PC-3 (cell line): ENCODE data around the gene CHAT. TPM values are rescaled to one million over a fixed set of nuclear protein-coding genes. Genes with fewer than 3 reads are reported as not detected.

Source experiments
- ATAC-seq: fragments of 200-7000 bp; cut with Tn5 transposase; 2 replicates; pipeline ENCODE4 v1.9.1; 2020; ENCODE audit warnings: mild to moderate bottlenecking, moderate library complexity
- BruUV-seq: library from RNA; stranded (reverse); fragments of 400-500 nt; replicated peaks from 2 replicates; lab custom pipeline; 2021; lab: Mats Ljungman, UMichigan
- CTCF ChIA-PET: fragments of 300-600 bp; sonication (Branson Sonifier 250); formaldehyde crosslinking; loops from one replicate; lab custom pipeline; 2022; ENCODE audit warnings: antibody characterized with exemption; lab: Charles Lee
- POLR2A ChIA-PET: fragments of 300-600 bp; sonication (Branson Sonifier 250); formaldehyde crosslinking; loops from one replicate; lab custom pipeline; 2022; ENCODE audit warnings: antibody characterized with exemption; ENCODE audit not compliant: unreplicated experiment; lab: Charles Lee
- DNase-seq: peaks from one replicate; pipeline ENCODE4 v3.0.0-alpha.2; 2015
- H2AFZ ChIP-seq: fragments of 300-600 bp; sonication (generic); 2 replicates; pipeline ENCODE4 v1.6.0; 2016; ENCODE audit warnings: antibody characterized with exemption, low read length
- H3F3A ChIP-seq: fragments of 300-600 bp; sonication (generic); one replicate; pipeline ENCODE4 v1.6.0; 2017; ENCODE audit warnings: antibody characterized with exemption, low read length, control low read depth, mild to moderate bottlenecking; ENCODE audit not compliant: unreplicated experiment
- H3K27ac ChIP-seq: fragments of 300-600 bp; sonication (generic); 2 replicates; pipeline ENCODE4 v1.5.1; 2016; ENCODE audit warnings: mild to moderate bottlenecking, low read length
- H3K27me3 ChIP-seq: fragments of 300-600 bp; sonication (generic); 2 replicates; pipeline ENCODE4 v1.6.1; 2016; ENCODE audit warnings: low read length, mixed read lengths
- H3K36me3 ChIP-seq: fragments of 300-600 bp; sonication (generic); 2 replicates; pipeline ENCODE4 v1.6.1; 2016; ENCODE audit warnings: low read depth, mixed run types, low read length, mixed read lengths
- H3K4me1 ChIP-seq: fragments of 300-600 bp; sonication (generic); 2 replicates; pipeline ENCODE4 v1.5.1; 2016; ENCODE audit warnings: low read length; ENCODE audit not compliant: insufficient read depth
- H3K4me2 ChIP-seq: fragments of 300-600 bp; sonication (generic); 2 replicates; pipeline ENCODE4 v1.6.0; 2016; ENCODE audit warnings: low read length
- H3K4me3 ChIP-seq: fragments of 300-600 bp; sonication (generic); 2 replicates; pipeline ENCODE4 v1.5.1; 2016; ENCODE audit warnings: mild to moderate bottlenecking, low read length, mixed read lengths
- H3K79me2 ChIP-seq: fragments of 300-600 bp; sonication (generic); 2 replicates; pipeline ENCODE4 v1.6.1; 2017; ENCODE audit warnings: low read length, mixed read lengths
- H3K9ac ChIP-seq: fragments of 300-600 bp; sonication (generic); 2 replicates; pipeline ENCODE4 v1.6.0; 2016; ENCODE audit warnings: mild to moderate bottlenecking, low read length
- H3K9me2 ChIP-seq: fragments of 300-600 bp; sonication (generic); replicated peaks from 2 replicates; pipeline ENCODE4 v1.6.1; 2016; ENCODE audit warnings: mixed run types, low read length, mixed read lengths
- H3K9me3 ChIP-seq: fragments of 300-600 bp; sonication (generic); 2 replicates; pipeline ENCODE4 v1.6.1; 2016; ENCODE audit warnings: low read length, mixed read lengths
- H4K20me1 ChIP-seq: fragments of 300-600 bp; sonication (generic); 2 replicates; pipeline ENCODE4 v1.6.1; 2016; ENCODE audit warnings: low read length, mixed read lengths
- EZH2 ChIP-seq: fragments of 300-600 bp; sonication (generic); IDR thresholded peaks from one replicate; pipeline ENCODE4 v1.6.1; 2017; ENCODE audit warnings: antibody characterized with exemption, mild to moderate bottlenecking, low read length; ENCODE audit not compliant: unreplicated experiment
- EZH2phosphoT487 ChIP-seq: fragments of 300-600 bp; sonication (generic); IDR thresholded peaks from 2 replicates; pipeline ENCODE4 v1.6.1; 2018; ENCODE audit warnings: mild to moderate bottlenecking, antibody characterized with exemption, low read length, borderline replicate concordance
- intact Hi-C: fragments of 100-400 bp; cut with micrococcal nuclease; formaldehyde crosslinking; loops from 2 replicates; pipeline ENCODE4 v1.9.0; 2023
- total RNA-seq: library from RNA; depleted of rRNA; stranded (reverse); fragments of >200 nt; gene quantifications from 2 replicates; pipeline ENCODE4 v1.2.3, GENCODE V29; 2014
- TF ChIP-seq, protein P1 (sequence below): fragments of 300-600 bp; sonication (generic); conservative IDR thresholded peaks from 2 replicates; pipeline ENCODE4 v1.5.1; 2017; ENCODE audit warnings: antibody characterized with exemption, low read depth, mild to moderate bottlenecking, low read length

Gene CHAT
- total RNA-seq, 1 experiment from 2014 or later: not detected

DNA sequence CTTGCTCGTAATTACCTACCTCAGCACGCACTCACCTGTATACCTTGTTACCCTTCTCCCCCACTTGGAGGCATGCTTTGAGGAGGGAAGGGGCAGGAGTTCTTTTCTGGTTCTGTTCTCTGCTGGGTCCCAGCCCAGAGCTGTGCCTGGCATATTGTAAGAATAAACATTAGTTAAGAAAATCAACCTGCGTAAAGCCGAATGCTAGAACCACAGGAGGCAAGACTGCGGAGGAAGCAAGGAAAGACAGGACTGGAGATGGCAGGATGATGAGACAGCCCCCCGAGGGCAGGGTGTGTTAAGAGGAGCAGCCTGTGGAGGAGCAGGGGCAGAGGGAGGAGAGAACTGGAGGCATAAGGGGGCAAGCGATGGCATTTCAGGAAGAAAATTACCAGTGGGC lies 75.1 kb downstream of the CHAT start:
- DNase-seq (no peak), ATAC-seq (no peak)
- Histone ChIP-seq H3K9me2 (no peaks in the 10 kb centered on the region), H3K27me3 (peaks cover 85% of the 10 kb centered on the region), H3K36me3 (no peaks in the 10 kb centered on the region), H3F3A (no peaks in the 10 kb centered on the region), H3K9me3 (peaks cover 10% of the 10 kb centered on the region), H3K27ac (no peak overlapping the region), H3K9ac (no peak overlapping the region), H3K4me3 (no peak overlapping the region), H3K4me1 (no peaks in the 10 kb centered on the region), H3K4me2 (no peak overlapping the region), H4K20me1 (no peaks in the 10 kb centered on the region), H3K79me2 (no peaks in the 10 kb centered on the region), H2AFZ (no peak overlapping the region)
- BruUV-seq: no TSS peak
- ChIA-PET CTCF (no interaction called here), POLR2A (no interaction called here)
- TF ChIP-seq EZH2phosphoT487 (no peak), EZH2 (no peak)
- TF ChIP-seq, protein P1, sequence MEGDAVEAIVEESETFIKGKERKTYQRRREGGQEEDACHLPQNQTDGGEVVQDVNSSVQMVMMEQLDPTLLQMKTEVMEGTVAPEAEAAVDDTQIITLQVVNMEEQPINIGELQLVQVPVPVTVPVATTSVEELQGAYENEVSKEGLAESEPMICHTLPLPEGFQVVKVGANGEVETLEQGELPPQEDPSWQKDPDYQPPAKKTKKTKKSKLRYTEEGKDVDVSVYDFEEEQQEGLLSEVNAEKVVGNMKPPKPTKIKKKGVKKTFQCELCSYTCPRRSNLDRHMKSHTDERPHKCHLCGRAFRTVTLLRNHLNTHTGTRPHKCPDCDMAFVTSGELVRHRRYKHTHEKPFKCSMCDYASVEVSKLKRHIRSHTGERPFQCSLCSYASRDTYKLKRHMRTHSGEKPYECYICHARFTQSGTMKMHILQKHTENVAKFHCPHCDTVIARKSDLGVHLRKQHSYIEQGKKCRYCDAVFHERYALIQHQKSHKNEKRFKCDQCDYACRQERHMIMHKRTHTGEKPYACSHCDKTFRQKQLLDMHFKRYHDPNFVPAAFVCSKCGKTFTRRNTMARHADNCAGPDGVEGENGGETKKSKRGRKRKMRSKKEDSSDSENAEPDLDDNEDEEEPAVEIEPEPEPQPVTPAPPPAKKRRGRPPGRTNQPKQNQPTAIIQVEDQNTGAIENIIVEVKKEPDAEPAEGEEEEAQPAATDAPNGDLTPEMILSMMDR: no peak
- intact Hi-C loops: no loop called here

DNA sequence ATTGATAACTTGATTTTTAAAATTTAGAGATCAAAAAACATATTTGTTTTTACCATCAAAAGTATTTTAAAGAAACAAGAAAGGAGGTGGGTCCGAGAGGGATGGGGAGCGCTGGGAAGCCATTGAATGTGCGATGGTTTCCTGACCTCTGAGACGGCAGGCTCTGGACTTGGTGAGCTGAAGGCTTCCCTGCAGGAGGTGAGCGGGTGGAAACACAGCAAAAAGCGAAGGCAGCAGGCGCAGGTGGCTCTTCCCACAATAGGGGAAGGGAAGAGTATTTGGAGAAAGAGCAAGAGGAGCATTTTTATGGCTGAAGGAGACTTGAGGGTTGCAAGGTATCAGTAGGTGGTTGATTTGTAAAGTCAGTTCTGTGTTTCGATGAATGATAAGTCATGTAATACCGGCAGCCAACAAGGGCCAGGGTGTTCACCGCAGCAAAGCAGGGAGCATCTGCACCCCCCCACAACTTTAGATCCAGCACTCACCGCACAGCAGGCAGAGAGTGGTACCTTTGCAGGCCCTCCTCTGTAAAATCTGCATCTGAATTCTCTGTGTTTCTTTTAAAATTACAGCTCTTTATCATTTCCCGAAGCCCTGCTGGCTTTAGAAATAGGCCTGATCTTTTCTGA lies 76.2 kb downstream of the CHAT start:
- Histone ChIP-seq H3K36me3 (no peaks in the 10 kb centered on the region), H3K9me2 (no peaks in the 10 kb centered on the region), H3K27me3 (peaks cover 87% of the 10 kb centered on the region), H3K27ac (no peak overlapping the region), H2AFZ (no peak overlapping the region), H3K9ac (no peak overlapping the region), H3K9me3 (peaks cover 10% of the 10 kb centered on the region), H3K79me2 (no peaks in the 10 kb centered on the region), H4K20me1 (no peaks in the 10 kb centered on the region), H3F3A (no peaks in the 10 kb centered on the region), H3K4me1 (no peaks in the 10 kb centered on the region), H3K4me3 (no peak overlapping the region), H3K4me2 (no peak overlapping the region)
- BruUV-seq: no TSS peak
- ChIA-PET POLR2A (no interaction called here), CTCF (no interaction called here)
- TF ChIP-seq, protein P1: no peak
- TF ChIP-seq EZH2: no peak
- no peak for TF ChIP-seq EZH2phosphoT487
- ATAC-seq: no peak
- DNase-seq: no peak
- intact Hi-C loops: no loop called here

DNA sequence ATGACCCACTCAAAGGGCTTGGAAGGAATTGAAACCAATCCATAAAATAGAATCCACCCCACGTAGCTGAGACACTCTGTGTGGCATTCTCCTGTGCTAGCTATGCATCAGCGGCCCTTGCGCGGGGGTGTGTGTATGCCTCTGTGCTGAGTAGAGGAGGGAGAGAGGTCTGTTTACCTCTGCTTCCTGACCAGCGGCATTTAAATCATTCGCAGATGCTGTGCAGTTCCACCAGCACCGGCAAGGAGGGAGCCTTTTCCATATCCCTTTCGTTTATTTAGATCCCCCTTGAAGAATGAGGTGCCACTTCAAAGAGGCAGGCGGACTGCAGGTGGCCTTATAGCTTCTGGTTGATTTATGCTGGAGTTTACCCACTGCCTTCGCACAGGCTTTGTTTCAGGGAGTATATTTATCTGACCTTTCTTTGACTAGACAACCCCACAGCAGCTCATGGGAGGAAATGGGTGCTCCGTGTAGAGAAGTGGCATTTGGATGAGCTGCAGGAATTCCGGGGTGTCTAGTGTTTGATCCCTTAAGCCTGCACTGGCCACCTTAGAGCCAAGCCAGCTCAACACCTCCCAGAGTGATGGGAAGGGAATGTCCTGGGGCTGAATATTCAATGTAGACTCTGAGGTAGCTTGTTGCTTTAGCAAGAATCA lies 77.0 kb downstream of the CHAT start:
- Histone ChIP-seq H3K9me3 (peaks cover 10% of the 10 kb centered on the region), H3K4me3 (no peak overlapping the region), H3K9me2 (no peaks in the 10 kb centered on the region), H3K9ac (no peak overlapping the region), H3K4me1 (no peaks in the 10 kb centered on the region), H3K27me3 (peaks cover 90% of the 10 kb centered on the region), H3F3A (no peaks in the 10 kb centered on the region), H3K36me3 (no peaks in the 10 kb centered on the region), H3K79me2 (no peaks in the 10 kb centered on the region), H3K4me2 (no peak overlapping the region), H4K20me1 (no peaks in the 10 kb centered on the region), H3K27ac (no peak overlapping the region), H2AFZ (no peak overlapping the region)
- TF ChIP-seq, protein P1: no peak
- TF ChIP-seq EZH2 (no peak), EZH2phosphoT487 (no peak)
- DNase-seq: no peak
- ChIA-PET CTCF (no interaction called here), POLR2A (no interaction called here)
- ATAC-seq: no peak; the same call in 1 of the 2 replicates
- intact Hi-C loops: no loop called here
- no TSS peak for BruUV-seq
